Measurements from ENCODE around the gene OPN1MW3. TPM values are rescaled to one million over a fixed set of nuclear protein-coding genes. Genes with fewer than 3 reads are reported as not detected.

OPN1MW3 gene
- total RNA-seq = not detected

GRCh38 chrX:154257282-154257681 is at the start of gene OPN1MW3:
Gene OPN1MW3, plus strand, starts transcription at chrX:154257582. Its CDS starts 38 bp downstream, at chrX:154257620.

GRCh38 chrX:154219456-154219855 is 37.9 kb upstream of the OPN1MW3 start, which contains the start of gene OPN1MW2:
Gene OPN1MW2, plus strand, starts transcription at chrX:154219756. Its CDS starts 60 bp downstream, at chrX:154219816.

GRCh38 chrX:154294791-154295574 is 37.6 kb downstream of the OPN1MW3 start, which contains the start of gene TEX28:
Gene TEX28, minus strand, starts transcription at chrX:154295124. Its CDS starts 3,007 bp downstream, at chrX:154292117.

GRCh38 chrX:154295664-154296310 is 38.4 kb downstream of the OPN1MW3 start, which contains the start of gene TKTL1:
Gene TKTL1, plus strand, starts transcription at chrX:154295795. Its CDS starts 65 bp downstream, at chrX:154295860.

Other genes with a start within 250 kb of the OPN1MW3 start
- 10 to 100 TPM; 97.9 to 99.2 TPM for gene IRAK1, start 237.7 kb upstream of the OPN1MW3 start, total RNA-seq
- 10 to 100 TPM; 59.6 to 61.8 TPM for gene MECP2, start 159.9 kb upstream of the OPN1MW3 start, total RNA-seq
- gene OPN1LW, start 113.3 kb upstream of the OPN1MW3 start, total RNA-seq = not detected
- gene OPN1MW, start 75.0 kb upstream of the OPN1MW3 start, total RNA-seq = not detected
- gene OPN1MW2, start 37.8 kb upstream of the OPN1MW3 start, total RNA-seq = not detected
- gene TEX28, start 37.5 kb downstream of the OPN1MW3 start, total RNA-seq = not detected
- gene TKTL1, start 38.2 kb downstream of the OPN1MW3 start, total RNA-seq = 1 to 10 TPM; 3.0 to 4.1 TPM
- gene FLNA, start 117.1 kb downstream of the OPN1MW3 start, total RNA-seq = 1,000 to 10,000 TPM; 1,016 to 1,083 TPM
- gene EMD, start 121.7 kb downstream of the OPN1MW3 start, total RNA-seq = 10 to 100 TPM; 45.9 to 47.5 TPM
- gene RPL10, start 140.8 kb downstream of the OPN1MW3 start, total RNA-seq = 1,000 to 10,000 TPM; 5,348 to 5,626 TPM
- gene DNASE1L1, start 151.7 kb downstream of the OPN1MW3 start, total RNA-seq = 10 to 100 TPM; 23.2 to 27.2 TPM
- gene TAFAZZIN, start 154.0 kb downstream of the OPN1MW3 start, total RNA-seq = 100 to 1,000 TPM in 1 of 2 experiments, 10 to 100 TPM in 1; 91.4 to 101 TPM
- 10 to 100 TPM; 46.2 to 51.2 TPM for gene ATP6AP1, start 171.1 kb downstream of the OPN1MW3 start, total RNA-seq
- 100 to 1,000 TPM; 105 to 108 TPM for gene GDI1, start 179.6 kb downstream of the OPN1MW3 start, total RNA-seq
- gene FAM50A, start 186.6 kb downstream of the OPN1MW3 start, total RNA-seq = 10 to 100 TPM; 65.1 to 69.0 TPM
- 10 to 100 TPM; 41.2 to 47.6 TPM for gene PLXNA3, start 200.7 kb downstream of the OPN1MW3 start, total RNA-seq
- 10 to 100 TPM; 35.9 to 39.2 TPM for gene LAGE3, start 221.7 kb downstream of the OPN1MW3 start, total RNA-seq
- 10 to 100 TPM; 42.6 to 45.7 TPM for gene UBL4A, start 229.0 kb downstream of the OPN1MW3 start, total RNA-seq
- gene SLC10A3, start 233.0 kb downstream of the OPN1MW3 start, total RNA-seq = 10 to 100 TPM; 25.5 to 25.8 TPM